Measurements from ENCODE around the gene CRYM. TPM values are rescaled to one million over a fixed set of nuclear protein-coding genes. Genes with fewer than 3 reads are reported as not detected.

The CRYM gene
- polyA plus RNA-seq, 3 donors = not detected

GRCh38 chr16:21235199-21235585, 42.9 kb downstream of the CRYM start:
- TF ChIP-seq CTCF (IDR thresholded peaks at IDR 0.05) = no peak
- H3K79me2 ChIP-seq (ENCODE audit: insufficient read depth, low read length) = no peaks in the 10 kb centered on the region
- Mint-ChIP-seq H3K4me1 (no peaks in the 10 kb centered on the region), H3K4me3 (no peak overlapping the region), H3K9me3 (peaks cover 0 to 13% (median 6%) of the 10 kb centered on the region in 7 donors), H3K27ac (no peak overlapping the region), H3K27me3 (ENCODE audit: low read depth in 3 of 3) (peaks cover 5 to 19% (median 14%) of the 10 kb centered on the region in 3 donors), H3K36me3 (no peaks in the 10 kb centered on the region)
- no peak overlapping the region for H3K9ac ChIP-seq (ENCODE audit: insufficient read depth, low read length, poor library complexity, severe bottlenecking)
- H3K4me3 ChIP-seq (replicated peaks in 1 of 3; ENCODE audit: low read depth in 2 of 3, low read length in 3 of 3) = no peak overlapping the region
- peaks cover 2% of the 10 kb centered on the region in 2 donors for H3K27me3 ChIP-seq (ENCODE audit: control insufficient read depth in 2 of 2, insufficient read depth in 2 of 2, low read length in 2 of 2)
- no peaks in the 10 kb centered on the region for H3K4me1 ChIP-seq (ENCODE audit: control insufficient read depth in 1 of 2, insufficient read depth in 2 of 2, low read length in 2 of 2)
- no peak overlapping the region for H3K4me2 ChIP-seq (replicated peaks; ENCODE audit: extremely low read depth, low read length, poor library complexity, severe bottlenecking)
- H3K27ac ChIP-seq (ENCODE audit: low read depth in 1 of 2, low read length in 2 of 2) = no peak overlapping the region
- peaks cover 0 to 4% of the 10 kb centered on the region in 2 donors for H3K9me3 ChIP-seq (replicated peaks in 1 of 2; ENCODE audit: control insufficient read depth in 1 of 2, insufficient read depth in 1 of 2, low read length in 2 of 2)
- no peaks in the 10 kb centered on the region for H3K36me3 ChIP-seq (replicated peaks in 1 of 2; ENCODE audit: control insufficient read depth in 1 of 2, insufficient read depth in 2 of 2, low read length in 2 of 2)
- no peak for DNase-seq
- 95% methylated on average over 3 of the region's 3 CpGs for WGBS (ENCODE audit: insufficient coverage)
- no peaks in the 10 kb centered on the region for H4K20me1 ChIP-seq (ENCODE audit: insufficient read depth, low read length)
- no peak overlapping the region for H2AFZ ChIP-seq (ENCODE audit: insufficient read depth, low read depth, low read length, poor library complexity, severe bottlenecking)
- intact Hi-C loops (cut with micrococcal nuclease) = no loop called here

- 100% methylated on average over 6 of the region's 11 CpGs for WGBS (ENCODE audit: insufficient coverage)
- H3K27ac Mint-ChIP-seq = peak within 1 kb of the TSS in 1 of 7 donors; percentile 8
- H3K27me3 Mint-ChIP-seq (ENCODE audit: low read depth in 3 of 3) = peaks cover 5 to 20% (median 13%) of the 10 kb centered on the region in 3 donors
Observed at GRCh38 chr16:21233521-21234150, 44.5 kb downstream of the CRYM start, which contains the start of gene ANKS4B. Gene ANKS4B (plus strand): TSS chr16:21233699. CDS start chr16:21233738, 39 bp downstream.

More at GRCh38 chr16:21233521-21234150, 44.5 kb downstream of the CRYM start, which contains the start of gene ANKS4B:
- Histone ChIP-seq H3K9me3 (replicated peaks in 1 of 2; ENCODE audit: control insufficient read depth in 1 of 2, insufficient read depth in 1 of 2, low read length in 2 of 2) (peaks cover 0 to 4% of the 10 kb centered on the region in 2 donors), H3K27ac (ENCODE audit: low read depth in 1 of 2, low read length in 2 of 2) (no peak within 1 kb of the TSS), H3K79me2 (ENCODE audit: insufficient read depth, low read length) (no peaks in the 10 kb centered on the region), H3K4me3 (replicated peaks in 1 of 3; ENCODE audit: low read depth in 2 of 3, low read length in 3 of 3) (no peak within 1 kb of the TSS), H3K4me2 (replicated peaks; ENCODE audit: extremely low read depth, low read length, poor library complexity, severe bottlenecking) (no peak within 1 kb of the TSS), H3K36me3 (replicated peaks in 1 of 2; ENCODE audit: control insufficient read depth in 1 of 2, insufficient read depth in 2 of 2, low read length in 2 of 2) (no peaks in the 10 kb centered on the region), H2AFZ (ENCODE audit: insufficient read depth, low read depth, low read length, poor library complexity, severe bottlenecking) (no peak within 1 kb of the TSS), H3K9ac (ENCODE audit: insufficient read depth, low read length, poor library complexity, severe bottlenecking) (no peak within 1 kb of the TSS), H4K20me1 (ENCODE audit: insufficient read depth, low read length) (no peaks in the 10 kb centered on the region), H3K27me3 (ENCODE audit: control insufficient read depth in 2 of 2, insufficient read depth in 2 of 2, low read length in 2 of 2) (peaks cover 2 to 6% of the 10 kb centered on the region in 2 donors), H3K4me1 (ENCODE audit: control insufficient read depth in 1 of 2, insufficient read depth in 2 of 2, low read length in 2 of 2) (no peaks in the 10 kb centered on the region)
- no peaks in the 10 kb centered on the region for H3K36me3 Mint-ChIP-seq
- H3K9me3 Mint-ChIP-seq = peaks cover 0 to 13% (median 6%) of the 10 kb centered on the region in 7 donors
- no peak within 1 kb of the TSS for H3K4me3 Mint-ChIP-seq
- TF ChIP-seq CTCF (IDR thresholded peaks at IDR 0.05) = no peak
- intact Hi-C loops (cut with micrococcal nuclease) = no loop called here
- DNase-seq = no peak
- no peaks in the 10 kb centered on the region for H3K4me1 Mint-ChIP-seq
